DOHH2 (cell line): ENCODE results near the gene QSOX2.

ENCODE experiments used
- EZH2phosphoT487 ChIP-seq: fragments of 200-600 bp; sonication (generic); IDR thresholded peaks from 2 replicates; pipeline ENCODE4 v1.6.1; 2017; ENCODE audit warnings: borderline replicate concordance, mild to moderate bottlenecking, antibody characterized with exemption, low read length, moderate library complexity, mixed read lengths
- TF ChIP-seq, protein P1 (sequence below): fragments of 200-600 bp; sonication (generic); IDR thresholded peaks from one replicate; pipeline ENCODE4 v1.5.1; 2014; ENCODE audit warnings: antibody characterized with exemption, mild to moderate bottlenecking, low read depth, low read length; ENCODE audit not compliant: poor library complexity, severe bottlenecking

DNA sequence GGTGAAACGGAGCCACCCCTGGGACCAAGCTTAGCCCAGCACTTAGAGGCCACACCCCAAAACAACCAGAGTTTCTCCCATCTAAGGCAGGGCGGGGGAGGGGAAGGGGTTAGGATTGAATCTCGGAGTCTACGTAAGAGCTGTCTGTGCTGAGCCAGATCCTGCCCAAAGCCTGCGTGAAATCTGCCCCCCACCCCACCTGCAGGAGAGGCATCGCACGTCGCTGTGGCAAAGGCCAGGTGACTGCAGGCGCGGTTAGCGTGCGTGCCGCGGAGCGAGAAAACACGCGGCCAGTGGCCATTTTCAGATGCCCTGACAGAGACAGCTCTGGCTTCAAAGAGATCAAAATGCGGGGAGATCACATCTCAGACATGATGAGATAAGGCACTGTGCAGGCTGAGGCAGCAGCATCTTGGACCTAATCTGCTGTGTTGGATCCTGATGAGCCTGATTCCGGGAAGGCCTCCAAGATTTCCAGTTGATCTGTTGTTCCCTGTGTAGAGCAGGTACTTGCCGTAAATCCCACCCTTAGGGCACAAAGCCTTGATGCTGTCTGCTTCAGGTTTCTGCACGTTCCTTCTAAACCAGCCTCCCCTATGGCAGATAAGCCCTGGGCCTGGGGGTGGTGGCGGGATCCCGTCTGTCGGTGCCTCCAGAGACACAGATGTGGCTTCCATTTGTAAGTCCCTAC is 2.5 kb upstream of the QSOX2 start:
- TF ChIP-seq, protein P1, sequence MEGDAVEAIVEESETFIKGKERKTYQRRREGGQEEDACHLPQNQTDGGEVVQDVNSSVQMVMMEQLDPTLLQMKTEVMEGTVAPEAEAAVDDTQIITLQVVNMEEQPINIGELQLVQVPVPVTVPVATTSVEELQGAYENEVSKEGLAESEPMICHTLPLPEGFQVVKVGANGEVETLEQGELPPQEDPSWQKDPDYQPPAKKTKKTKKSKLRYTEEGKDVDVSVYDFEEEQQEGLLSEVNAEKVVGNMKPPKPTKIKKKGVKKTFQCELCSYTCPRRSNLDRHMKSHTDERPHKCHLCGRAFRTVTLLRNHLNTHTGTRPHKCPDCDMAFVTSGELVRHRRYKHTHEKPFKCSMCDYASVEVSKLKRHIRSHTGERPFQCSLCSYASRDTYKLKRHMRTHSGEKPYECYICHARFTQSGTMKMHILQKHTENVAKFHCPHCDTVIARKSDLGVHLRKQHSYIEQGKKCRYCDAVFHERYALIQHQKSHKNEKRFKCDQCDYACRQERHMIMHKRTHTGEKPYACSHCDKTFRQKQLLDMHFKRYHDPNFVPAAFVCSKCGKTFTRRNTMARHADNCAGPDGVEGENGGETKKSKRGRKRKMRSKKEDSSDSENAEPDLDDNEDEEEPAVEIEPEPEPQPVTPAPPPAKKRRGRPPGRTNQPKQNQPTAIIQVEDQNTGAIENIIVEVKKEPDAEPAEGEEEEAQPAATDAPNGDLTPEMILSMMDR, result no peak
- no peak for TF ChIP-seq EZH2phosphoT487
